Left ventricle myocardium superior (tissue), 1 donor: ENCODE results near the gene ZNF83. TPM values are rescaled to one million over a fixed set of nuclear protein-coding genes. Genes with fewer than 3 reads are reported as not detected.
"Not testable (repeated sequence)": the region's sequence is repeated elsewhere in the genome, so short reads cannot be mapped to it uniquely, and the experiment has no call there.

ENCODE experiments used
- ATAC-seq: fragments of 200-7000 bp; cut with Tn5 transposase; one replicate; pipeline ENCODE4 v1.9.1; 2020; ENCODE audit warnings: mild to moderate bottlenecking, moderate library complexity
- DNase-seq: peaks from one replicate; pipeline ENCODE4 v3.0.0-alpha.2; 2020
- intact Hi-C: fragments of 100-400 bp; cut with micrococcal nuclease; formaldehyde crosslinking; loops from one replicate; pipeline ENCODE4 v1.11.0; 2022
- total RNA-seq: library from RNA; stranded (reverse); fragmentation: NEBNext Ultra II Directional; extraction: Animal tissue kit (Norgen Biotek cat#: 25700); gene quantifications from one replicate; pipeline ENCODE4 v1.2.1, GENCODE V29; 2021
- donor health status: DM: no; HTN: yes; CAD: no; lungs with severe emphysema.

The ZNF83 gene
- total RNA-seq, 1 donor from 2014 or later, result 15.8 TPM

- ATAC-seq (no peak), DNase-seq (no peak)
- intact Hi-C loops, result no loop called here
Measured at GRCh38 chr19:52592301-52592700, 45.9 kb downstream of the ZNF83 start.

- intact Hi-C loops, result no loop called here
- no peak for ATAC-seq
- no peak for DNase-seq
Measured at GRCh38 chr19:52590728-52591127, 47.4 kb downstream of the ZNF83 start.

GRCh38 chr19:52585604-52586003 is 52.6 kb downstream of the ZNF83 start:
- intact Hi-C loops, result no loop called here
- DNase-seq, result no peak
- ATAC-seq, result no peak

- intact Hi-C loops, result no loop called here
- ATAC-seq (peak; percentile 78), DNase-seq (peak; percentile 36)
Measured at GRCh38 chr19:52584736-52585440, 53.3 kb downstream of the ZNF83 start.

- intact Hi-C loops, result no loop called here
- ATAC-seq, result peak; percentile 100
- peak; percentile 98 for DNase-seq
Measured at GRCh38 chr19:52570000-52570861, 67.9 kb downstream of the ZNF83 start, which contains the start of gene ZNF701. Gene ZNF701 (plus strand): TSS chr19:52570287. CDS start chr19:52574148, 3,861 bp downstream.

GRCh38 chr19:52569638-52569999 is 68.5 kb downstream of the ZNF83 start:
- DNase-seq (peak; percentile 55), ATAC-seq (peak; percentile 50)
- intact Hi-C loops, result not testable (repeated sequence)

- ATAC-seq, result no peak
- intact Hi-C loops, result no loop called here
- no peak for DNase-seq
Measured at GRCh38 chr19:52567921-52568320, 70.2 kb downstream of the ZNF83 start.

GRCh38 chr19:52566588-52566987 is 71.6 kb downstream of the ZNF83 start:
- no peak for DNase-seq
- intact Hi-C loops, result no loop called here
- ATAC-seq, result no peak

- DNase-seq (no peak), ATAC-seq (no peak)
- intact Hi-C loops, result no loop called here
Measured at GRCh38 chr19:52566121-52566520, 72.0 kb downstream of the ZNF83 start.

Other genes with a start within 250 kb of the ZNF83 start
- 12.5 TPM for gene ZNF528, start 240.5 kb downstream of the ZNF83 start, total RNA-seq
- 0.57 TPM for gene ZNF534, start 209.2 kb downstream of the ZNF83 start, total RNA-seq
- 2.2 TPM for gene ZNF578, start 184.8 kb downstream of the ZNF83 start, total RNA-seq
- 32.9 TPM for gene ZNF808, start 110.7 kb downstream of the ZNF83 start, total RNA-seq
- 18.2 TPM for gene ZNF701, start 68.1 kb downstream of the ZNF83 start, total RNA-seq
- 6.9 TPM for gene ZNF611, start 96.7 kb upstream of the ZNF83 start, total RNA-seq
- 2.0 TPM for gene ZNF600, start 148.4 kb upstream of the ZNF83 start, total RNA-seq
- 9.2 TPM for gene ZNF28, start 183.3 kb upstream of the ZNF83 start, total RNA-seq
- 8.1 TPM for gene ZNF468, start 219.3 kb upstream of the ZNF83 start, total RNA-seq